ENCODE measurements around the gene ZBTB4. TPM values are rescaled to one million over a fixed set of nuclear protein-coding genes. Genes with fewer than 3 reads are reported as not detected.

Gene ZBTB4
- total and polyA plus RNA-seq, 9 of the 15 experiments (the other 6 are each of a cell fraction or from before 2014, with no cell fraction given): 0.92 to 6.9 (median 3.3) TPM

GRCh38 chr17:7483255-7484066 is 4.0 kb upstream of the ZBTB4 start (continued):
- TF ChIP-seq HDAC2 (IDR thresholded peaks at IDR 0.05): no peak
- TF ChIP-seq LCOR (CRISPR knock-in tag; IDR thresholded peaks at IDR 0.05): no peak
- TF ChIP-seq YBX1 (IDR thresholded peaks at IDR 0.05): no peak
- no peak for TF ChIP-seq NFIX (CRISPR knock-in tag; IDR thresholded peaks at IDR 0.05; ENCODE audit: low read depth)
- TF ChIP-seq MXI1 (IDR thresholded peaks at IDR 0.05; ENCODE audit: low read depth, low read length): no peak
- TF ChIP-seq SREBF1 (IDR thresholded peaks at IDR 0.05; ENCODE audit: borderline replicate concordance, low read depth, low read length): 0 out of 2 replicates have a peak, but pooled peaks have one; percentile 63
- TF ChIP-seq, protein P1, sequence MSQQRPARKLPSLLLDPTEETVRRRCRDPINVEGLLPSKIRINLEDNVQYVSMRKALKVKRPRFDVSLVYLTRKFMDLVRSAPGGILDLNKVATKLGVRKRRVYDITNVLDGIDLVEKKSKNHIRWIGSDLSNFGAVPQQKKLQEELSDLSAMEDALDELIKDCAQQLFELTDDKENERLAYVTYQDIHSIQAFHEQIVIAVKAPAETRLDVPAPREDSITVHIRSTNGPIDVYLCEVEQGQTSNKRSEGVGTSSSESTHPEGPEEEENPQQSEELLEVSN (IDR thresholded peaks at IDR 0.05; ENCODE audit: borderline replicate concordance in 1 of 2, extremely low read depth in 1 of 2, insufficient read depth in 1 of 2, insufficient read length in 1 of 2, low read depth in 1 of 2, low read length in 1 of 2, poor library complexity in 1 of 2, severe bottlenecking in 1 of 2): peak; percentile 56 to 79
- 0 out of 2 replicates have a peak, but pooled peaks have one; percentile 29 for TF ChIP-seq TARDBP (IDR thresholded peaks at IDR 0.05)
- TF ChIP-seq GTF2B (IDR thresholded peaks at IDR 0.05; ENCODE audit: extremely low read depth, insufficient read length): no peak
- no peak for TF ChIP-seq ESRRB (CRISPR knock-in tag; IDR thresholded peaks at IDR 0.05; ENCODE audit: borderline replicate concordance)
- TF ChIP-seq CREM (IDR thresholded peaks at IDR 0.05; ENCODE audit: low read depth): peak; percentile 96
- TF ChIP-seq, protein P2, sequence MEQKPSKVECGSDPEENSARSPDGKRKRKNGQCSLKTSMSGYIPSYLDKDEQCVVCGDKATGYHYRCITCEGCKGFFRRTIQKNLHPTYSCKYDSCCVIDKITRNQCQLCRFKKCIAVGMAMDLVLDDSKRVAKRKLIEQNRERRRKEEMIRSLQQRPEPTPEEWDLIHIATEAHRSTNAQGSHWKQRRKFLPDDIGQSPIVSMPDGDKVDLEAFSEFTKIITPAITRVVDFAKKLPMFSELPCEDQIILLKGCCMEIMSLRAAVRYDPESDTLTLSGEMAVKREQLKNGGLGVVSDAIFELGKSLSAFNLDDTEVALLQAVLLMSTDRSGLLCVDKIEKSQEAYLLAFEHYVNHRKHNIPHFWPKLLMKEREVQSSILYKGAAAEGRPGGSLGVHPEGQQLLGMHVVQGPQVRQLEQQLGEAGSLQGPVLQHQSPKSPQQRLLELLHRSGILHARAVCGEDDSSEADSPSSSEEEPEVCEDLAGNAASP (IDR thresholded peaks at IDR 0.05): no peak
- peak; percentile 9; the same call in 1 of the 2 replicates for TF ChIP-seq FOSL1 (tag; conservative IDR thresholded peaks at IDR 0.05)
- no peak for TF ChIP-seq BRCA1 (IDR thresholded peaks at IDR 0.05)
- no peak for TF ChIP-seq BRCA1 (CRISPR knock-in tag; IDR thresholded peaks at IDR 0.05)
- TF ChIP-seq, protein P3, sequence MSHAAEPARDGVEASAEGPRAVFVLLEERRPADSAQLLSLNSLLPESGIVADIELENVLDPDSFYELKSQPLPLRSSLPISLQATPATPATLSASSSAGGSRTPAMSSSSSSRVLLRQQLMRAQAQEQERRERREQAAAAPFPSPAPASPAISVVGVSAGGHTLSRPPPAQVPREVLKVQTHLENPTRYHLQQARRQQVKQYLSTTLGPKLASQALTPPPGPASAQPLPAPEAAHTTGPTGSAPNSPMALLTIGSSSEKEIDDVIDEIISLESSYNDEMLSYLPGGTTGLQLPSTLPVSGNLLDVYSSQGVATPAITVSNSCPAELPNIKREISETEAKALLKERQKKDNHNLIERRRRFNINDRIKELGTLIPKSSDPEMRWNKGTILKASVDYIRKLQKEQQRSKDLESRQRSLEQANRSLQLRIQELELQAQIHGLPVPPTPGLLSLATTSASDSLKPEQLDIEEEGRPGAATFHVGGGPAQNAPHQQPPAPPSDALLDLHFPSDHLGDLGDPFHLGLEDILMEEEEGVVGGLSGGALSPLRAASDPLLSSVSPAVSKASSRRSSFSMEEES (CRISPR knock-in tag; IDR thresholded peaks at IDR 0.05): peak; percentile 43
- TF ChIP-seq POLR3G (IDR thresholded peaks at IDR 0.05; ENCODE audit: extremely low read depth, insufficient read length, insufficient replicate concordance): no peak
- TF ChIP-seq SFPQ (IDR thresholded peaks at IDR 0.05; ENCODE audit: low read depth, low read length): no peak
- TF ChIP-seq HIVEP1 (CRISPR knock-in tag; IDR thresholded peaks at IDR 0.05): no peak
